HG03097 (cell line): ENCODE data around the gene PRKCZ.
"Not testable (repeated sequence)": the region's sequence is repeated elsewhere in the genome, so short reads cannot be mapped to it uniquely, and the experiment has no call there.

ENCODE experiments used
- ATAC-seq: cut with Tn5 transposase; IDR thresholded peaks from one replicate; pipeline ENCODE4 v1.9.1; 2021; ENCODE audit not compliant: unreplicated experiment, low FRiP score

PRKCZ gene

DNA sequence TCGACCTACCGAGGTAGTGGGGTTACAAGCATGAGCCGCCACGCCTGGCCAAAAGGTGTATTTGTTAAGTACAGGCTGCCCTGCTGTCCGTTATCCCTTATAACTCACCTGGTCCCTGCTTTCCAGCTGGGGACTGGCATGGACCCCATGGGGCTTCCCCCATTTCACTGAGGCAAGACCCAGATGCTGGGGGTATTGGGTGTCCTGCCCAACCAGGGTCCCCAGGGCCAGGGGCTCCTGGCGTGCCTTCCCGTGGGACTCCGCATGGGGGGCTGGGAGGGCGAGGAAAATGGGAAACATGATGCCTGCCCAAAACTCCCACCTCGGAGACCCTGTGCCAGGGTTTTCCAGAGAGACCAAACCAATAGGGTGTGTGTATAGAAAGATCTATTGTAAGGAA is 79.9 kb downstream of the PRKCZ start:
- ATAC-seq, result no peak

DNA sequence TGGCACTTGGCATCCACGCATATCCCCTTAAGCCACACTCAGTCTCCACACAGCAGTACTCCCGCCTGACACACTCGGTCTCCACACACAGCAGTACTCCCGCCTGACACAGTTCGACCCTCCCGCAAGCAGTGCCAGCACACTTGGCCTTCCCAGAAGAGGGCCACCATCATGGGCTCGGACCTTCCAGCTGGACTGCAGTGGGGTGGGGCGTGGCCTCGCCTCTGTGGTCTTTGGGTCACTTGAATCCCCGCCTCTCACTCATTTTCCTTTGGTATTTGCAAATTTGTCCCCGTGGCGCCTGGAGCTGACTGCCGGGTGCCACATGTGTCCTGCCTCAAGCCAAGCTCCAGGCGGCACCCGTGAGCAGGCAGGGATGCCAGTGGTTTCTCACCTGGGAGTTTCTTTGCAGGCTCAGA is 80.7 kb downstream of the PRKCZ start:
- no peak for ATAC-seq

DNA sequence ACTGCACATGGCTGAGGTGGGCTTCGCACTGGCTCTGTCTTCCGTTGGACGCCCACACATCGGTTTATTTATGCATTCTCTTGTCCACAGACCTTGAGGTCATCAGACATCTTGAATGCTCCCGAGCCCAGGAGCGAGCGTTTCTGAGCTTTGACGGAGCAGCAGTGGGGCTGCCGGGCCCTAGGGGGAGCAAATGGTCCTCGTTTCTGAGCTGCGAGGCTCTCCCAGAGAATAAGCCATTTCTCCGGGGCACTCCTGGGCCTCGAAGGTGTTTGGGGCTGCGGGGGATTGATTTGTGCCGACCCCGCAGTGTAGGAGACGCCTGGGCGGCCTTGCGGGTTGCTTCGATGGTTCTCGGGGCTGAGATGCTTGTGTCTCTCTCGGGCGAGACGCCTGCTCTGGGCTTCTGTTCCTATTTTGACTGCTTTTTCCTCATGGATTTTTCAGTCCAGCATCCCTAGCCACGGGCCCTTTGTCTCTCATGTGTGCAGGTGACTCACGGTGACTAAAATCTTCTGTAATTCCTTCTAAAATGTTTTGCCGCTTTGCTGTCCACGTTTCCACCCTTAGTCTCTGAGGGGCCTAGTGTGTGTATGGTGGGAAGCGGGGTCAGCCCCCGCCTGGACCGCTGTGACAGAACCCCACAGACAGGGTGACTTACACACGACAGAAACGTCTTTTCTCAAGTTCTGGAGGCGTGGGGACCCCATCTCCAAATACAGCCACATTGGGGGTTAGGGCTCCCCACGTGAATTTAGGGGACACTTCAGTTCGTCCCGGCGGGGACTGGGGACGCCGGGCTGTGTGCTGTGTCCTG is 82.2 kb downstream of the PRKCZ start:
- ATAC-seq, result no peak

DNA sequence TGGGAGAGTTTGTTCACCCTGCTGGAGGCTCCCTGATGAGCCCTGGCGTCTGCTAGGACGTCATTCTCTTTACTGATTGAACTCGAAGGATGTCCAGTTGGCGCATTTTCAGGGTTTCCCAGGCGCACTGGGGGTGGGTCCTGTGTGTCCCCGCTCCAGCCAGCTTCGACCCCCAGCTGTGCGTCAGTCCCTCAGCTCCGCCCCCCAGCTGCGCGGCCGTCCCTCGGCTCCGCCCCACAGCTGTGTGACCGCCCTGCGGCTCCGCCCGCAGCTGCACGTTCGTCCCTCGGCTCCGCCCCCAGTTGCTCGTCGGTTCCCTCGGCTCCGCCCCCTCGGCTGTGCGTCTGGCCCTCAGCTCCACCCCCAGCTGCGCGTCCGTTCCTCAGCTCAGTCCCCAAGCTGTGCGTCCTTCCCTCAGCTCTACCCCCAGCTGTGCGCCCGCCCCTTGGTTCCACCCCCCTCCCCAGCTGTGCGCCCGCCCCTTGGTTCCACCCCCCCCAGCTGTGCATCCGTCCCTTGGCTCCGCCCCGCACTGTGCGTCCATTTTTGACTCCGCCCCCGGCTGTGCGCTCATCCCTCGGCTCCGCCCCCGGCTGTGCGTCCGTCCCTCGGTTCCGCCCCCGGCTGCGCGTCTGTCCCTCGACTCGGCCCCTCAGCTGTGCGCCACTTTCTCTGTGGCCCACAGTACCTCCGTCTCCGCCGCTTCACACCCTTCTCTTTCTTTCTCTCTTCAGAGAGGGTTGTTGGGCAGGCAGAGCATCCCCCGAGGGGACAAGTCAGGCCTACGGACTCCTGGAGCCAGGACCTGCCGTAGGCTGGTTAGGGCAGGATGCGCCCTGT is 83.0 kb downstream of the PRKCZ start:
- peak; percentile 80 for ATAC-seq

DNA sequence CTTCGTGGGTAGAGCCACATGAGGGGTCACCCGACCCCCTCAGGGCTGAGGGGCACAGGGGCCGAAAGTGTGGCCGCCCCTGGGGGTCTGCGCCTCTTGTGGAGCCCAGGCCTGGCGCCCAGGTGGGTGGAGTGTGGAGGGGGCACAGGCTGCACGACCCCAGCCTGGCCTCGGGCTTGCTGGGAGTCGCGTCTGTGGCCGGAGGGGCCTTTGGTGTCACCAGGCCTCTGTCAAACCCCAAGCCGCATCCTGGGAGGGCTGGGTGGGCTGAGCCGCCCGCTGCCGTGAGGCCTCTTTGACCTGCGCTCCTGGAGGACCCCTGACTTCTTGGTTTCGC is 83.6 kb downstream of the PRKCZ start:
- no peak for ATAC-seq

DNA sequence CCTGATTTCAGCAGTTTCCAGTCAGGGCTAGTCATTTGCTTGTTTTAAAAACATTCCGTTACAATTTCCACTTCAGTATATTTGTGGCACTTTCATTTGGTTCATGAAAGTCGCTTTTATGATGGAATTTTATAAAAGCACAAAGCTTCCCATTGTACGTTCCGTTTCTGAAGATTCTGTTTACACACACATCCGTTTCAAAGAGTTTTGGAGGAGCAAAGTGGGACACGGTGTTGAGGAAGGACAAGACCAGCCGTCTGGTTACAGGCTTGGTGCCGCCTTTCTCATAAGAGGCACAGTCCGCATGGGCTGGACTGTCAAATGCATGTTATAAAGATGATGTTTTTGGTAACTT is 84.0 kb downstream of the PRKCZ start:
- no peak for ATAC-seq

DNA sequence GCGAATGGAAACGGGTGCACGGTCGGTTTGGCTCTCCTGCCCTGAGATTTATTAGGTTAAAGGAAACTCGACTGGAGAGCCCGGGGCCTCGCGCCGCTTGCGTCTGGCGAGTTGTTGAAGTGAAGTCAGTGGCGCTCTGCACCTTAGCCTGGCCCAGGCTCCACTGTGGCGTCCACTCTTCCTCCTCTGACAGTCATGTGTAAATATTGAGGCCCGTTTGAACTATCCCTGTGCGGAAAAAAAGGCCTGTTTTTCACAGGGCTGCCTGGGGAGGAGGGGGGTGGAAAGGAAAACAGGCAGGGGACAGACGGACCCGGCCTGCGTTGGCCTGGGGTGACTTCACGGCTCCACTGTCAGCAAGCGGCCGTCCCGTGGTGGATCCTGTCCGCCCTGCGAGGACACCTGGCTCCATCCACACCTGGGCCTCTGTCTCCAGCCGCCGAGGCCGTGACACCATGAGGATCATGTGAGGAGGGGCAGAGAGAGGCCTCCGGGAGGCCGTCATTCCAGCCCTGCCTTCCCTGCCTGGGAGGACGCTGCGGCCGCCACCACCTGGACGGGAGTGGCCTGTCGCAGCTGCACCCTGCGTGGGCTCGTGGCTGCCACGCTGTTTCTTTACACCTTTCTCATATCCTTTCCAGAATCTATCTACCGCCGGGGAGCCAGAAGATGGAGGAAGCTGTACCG is 84.6 kb downstream of the PRKCZ start:
- ATAC-seq, result no peak

DNA sequence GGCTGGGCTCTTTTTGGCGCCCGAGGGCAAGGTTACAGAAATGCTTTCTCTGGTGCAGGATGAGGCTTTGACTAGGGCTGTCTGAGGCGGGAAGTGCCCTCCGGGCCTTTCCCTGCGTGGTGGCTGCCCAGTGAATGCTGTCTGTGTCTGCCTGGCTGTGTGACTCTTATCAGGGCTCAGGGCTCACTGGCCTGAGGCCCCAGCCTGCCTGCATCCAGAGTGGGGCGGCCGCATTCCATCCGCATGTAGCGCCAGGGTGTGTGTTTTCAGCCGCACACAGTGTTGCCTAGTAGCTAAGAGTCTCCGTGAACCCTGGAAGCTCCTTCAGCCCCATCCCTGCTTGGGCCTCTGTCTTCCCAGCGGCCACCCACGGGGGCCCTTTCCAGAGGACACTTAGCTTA is 85.2 kb downstream of the PRKCZ start:
- ATAC-seq, result no peak

DNA sequence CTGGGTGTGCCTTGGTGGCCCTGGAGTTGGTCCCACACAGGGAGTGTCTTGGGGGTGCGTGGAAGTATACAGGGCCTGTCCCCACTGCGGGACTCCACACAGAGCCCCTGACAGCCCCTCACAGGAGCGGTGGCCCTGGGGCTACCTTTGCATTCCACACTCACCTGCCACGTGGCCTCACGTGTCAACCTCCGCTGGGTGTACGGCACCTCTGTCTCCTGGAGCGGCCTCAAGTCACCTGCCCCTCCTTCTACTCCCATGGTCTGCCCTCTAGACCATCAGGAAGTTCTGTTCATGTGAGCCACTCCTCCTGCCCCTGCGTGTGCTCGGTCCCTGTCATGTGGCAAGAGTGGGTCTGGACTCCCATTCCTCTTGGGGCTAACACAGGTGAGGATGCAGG is 85.7 kb downstream of the PRKCZ start:
- ATAC-seq, result no peak

DNA sequence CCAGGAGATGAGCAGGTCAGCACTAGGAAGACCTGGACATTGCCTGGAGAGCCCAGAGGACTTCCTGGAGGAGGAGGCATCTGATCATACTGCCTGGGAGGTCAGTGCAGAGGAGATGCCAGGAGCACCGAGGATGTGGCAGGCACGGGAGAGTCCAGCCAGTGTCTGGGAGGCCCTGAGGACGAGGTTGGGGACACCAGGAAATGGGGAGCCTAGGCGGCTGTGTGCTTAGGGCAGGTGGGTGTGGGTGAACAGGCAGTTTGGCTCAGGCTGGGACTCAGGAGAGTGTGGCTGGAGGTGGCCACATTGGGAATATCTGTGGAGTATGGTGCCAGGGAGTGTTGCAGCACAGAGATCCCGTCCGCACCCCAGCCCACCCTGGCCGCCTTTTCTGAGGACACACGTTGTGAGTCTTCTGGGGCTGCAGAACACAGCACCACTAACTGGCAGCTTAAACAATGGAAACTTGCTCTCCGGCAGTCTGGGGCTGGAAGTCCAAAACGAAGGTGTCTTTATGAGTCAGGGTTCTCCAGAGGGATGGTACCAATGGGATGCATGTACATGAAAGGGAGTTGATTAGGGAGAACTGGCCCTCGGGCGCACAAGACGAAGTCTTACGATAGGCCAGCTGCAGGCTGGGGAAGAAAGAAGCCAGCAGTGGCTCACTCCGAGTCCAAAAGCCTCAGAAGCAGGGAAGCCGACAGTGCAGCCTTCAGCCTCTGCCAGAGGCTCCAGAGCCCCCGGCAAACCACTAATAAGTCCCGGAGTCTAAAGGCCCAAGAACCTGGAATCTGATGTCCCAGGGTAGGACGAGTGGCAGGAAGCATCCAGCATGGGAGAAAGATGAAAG is 86.4 kb downstream of the PRKCZ start:
- no peak for ATAC-seq

DNA sequence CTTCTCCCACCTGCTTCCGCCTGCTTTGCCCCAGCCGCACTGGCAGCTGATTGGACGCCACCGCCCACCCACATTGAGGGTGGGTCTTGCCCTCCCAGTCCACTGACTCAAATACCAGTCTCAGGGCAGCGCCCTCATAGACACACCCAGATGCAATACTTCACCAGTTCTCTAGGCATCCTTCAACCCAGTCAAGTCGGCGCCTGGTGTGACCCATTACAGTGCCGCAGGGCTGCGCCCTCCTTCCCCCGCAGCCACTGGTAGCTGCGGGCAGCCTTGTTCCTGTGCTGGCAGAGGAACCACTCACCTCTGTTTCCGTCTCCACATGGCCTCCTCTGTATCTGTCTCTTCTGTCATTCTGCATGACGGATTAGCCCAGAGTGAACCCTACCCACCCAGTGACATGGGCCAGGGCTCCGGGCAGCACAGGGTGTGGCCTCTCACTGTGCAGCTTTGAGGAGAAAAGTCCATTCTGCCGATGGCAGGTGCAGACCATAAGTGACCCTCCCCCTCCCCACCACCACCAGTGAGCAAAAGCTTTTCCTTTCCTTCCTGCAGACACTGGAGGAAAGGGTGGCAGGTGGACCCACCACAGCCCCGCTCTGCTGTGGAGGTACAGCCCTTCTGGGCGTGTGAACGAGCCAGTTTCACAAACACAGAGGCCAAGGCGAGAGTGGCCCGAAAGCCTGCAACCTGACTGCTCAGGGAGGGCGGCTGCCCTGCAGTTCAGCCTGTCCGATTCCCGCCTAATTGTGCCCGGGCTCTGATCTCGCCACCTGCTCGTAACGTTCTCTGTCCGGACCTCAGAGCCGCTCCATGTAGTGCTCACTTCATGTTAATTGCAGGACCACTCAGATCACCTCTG is 87.3 kb downstream of the PRKCZ start:
- ATAC-seq, result no peak

DNA sequence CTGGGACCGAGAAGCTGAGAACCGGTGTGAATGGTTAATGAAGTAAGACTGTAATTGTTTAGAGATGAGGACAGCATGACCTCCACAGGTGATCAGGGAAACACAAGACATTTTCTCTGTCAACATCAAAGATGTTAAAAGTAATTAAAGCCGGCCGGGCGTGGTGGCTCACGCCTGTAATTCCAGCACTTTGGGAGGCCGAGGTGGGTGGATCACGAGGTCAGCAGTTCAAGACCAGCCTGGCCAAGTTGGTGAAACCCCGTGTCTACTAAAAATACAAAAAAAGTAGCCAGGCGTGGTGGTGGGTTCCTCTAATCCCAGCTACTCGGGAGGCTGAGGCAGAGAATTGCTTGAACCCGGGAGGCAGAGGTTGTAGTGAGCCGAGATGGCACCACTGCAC is 88.9 kb downstream of the PRKCZ start:
- ATAC-seq, result not testable (repeated sequence)

DNA sequence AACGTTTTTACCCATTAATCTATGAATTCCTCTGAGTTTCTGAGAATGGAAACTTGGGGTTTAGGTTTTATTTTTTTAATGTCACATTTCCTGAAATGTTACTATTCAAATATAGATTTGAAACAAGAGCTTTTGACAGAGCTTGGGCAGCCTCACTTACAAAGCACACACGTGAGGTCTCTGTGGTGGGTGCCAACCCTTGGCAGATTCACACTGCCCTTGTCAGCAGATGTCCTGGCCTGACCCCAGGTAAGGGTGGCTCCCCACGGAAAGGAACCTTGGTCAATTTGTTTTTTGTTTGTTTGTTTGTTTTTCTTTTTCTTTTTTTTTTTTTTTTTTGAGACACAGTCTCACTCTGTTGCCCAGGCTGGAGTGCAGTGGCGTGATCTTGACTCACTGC is 90.8 kb downstream of the PRKCZ start:
- no peak for ATAC-seq

DNA sequence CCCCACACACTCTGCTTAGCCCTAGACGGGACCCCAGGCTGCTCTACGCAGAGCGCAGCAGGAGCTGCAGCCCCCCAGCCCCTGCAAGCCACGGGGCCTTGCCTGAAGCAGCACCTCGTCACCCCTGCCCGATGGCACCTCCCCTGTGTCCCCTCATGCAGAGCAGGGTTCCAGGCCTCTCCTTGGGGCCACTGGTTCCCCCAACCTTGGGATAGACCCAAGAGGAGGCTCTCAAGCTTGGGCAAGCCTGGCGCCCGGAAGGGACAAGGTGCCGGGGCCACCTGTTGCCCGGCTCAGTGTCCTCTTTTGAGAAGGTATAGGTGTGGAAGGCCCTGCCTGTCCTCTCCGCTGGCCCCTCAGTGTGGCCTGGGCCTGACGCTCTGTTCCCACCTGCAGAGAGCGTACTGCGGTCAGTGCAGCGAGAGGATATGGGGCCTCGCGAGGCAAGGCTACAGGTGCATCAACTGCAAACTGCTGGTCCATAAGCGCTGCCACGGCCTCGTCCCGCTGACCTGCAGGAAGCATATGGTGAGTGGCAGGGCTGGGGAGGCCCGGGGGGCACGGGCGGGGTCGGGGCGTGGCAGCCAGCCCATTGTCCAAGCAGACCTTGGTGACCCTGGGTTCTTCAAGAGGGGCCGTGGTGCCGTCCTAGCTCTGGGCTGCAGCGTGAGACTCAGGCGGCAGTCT is 93.7 kb downstream of the PRKCZ start:
- ATAC-seq, result no peak

DNA sequence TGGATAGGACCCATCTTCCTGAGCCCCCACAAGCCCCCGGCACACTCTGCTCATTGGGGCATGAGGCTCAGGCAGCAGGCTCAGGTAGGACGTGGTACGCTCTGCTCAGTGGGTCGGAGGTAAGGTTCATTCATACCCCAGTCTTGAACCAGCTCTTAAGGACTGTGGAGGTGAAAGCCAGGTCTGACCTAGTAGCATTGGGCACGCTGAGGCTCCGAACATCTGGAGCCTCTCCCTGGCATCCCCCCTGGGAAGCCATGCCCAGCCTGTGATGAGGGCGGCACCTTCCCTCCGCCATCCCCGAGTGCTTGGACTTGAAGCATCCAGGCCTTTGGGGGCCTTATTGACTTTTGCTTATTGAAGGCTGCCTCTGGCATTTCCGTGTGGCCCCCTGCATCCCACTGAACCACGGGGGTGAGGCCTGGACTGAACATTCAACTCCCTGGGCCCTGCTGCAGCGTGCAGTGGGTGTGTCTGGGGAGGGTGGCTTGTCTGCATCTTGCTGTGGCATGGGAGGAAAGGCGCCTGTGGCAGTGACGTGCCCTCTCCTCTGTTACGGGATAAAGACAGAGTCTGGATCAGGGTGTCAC is 94.4 kb downstream of the PRKCZ start:
- ATAC-seq, result no peak

DNA sequence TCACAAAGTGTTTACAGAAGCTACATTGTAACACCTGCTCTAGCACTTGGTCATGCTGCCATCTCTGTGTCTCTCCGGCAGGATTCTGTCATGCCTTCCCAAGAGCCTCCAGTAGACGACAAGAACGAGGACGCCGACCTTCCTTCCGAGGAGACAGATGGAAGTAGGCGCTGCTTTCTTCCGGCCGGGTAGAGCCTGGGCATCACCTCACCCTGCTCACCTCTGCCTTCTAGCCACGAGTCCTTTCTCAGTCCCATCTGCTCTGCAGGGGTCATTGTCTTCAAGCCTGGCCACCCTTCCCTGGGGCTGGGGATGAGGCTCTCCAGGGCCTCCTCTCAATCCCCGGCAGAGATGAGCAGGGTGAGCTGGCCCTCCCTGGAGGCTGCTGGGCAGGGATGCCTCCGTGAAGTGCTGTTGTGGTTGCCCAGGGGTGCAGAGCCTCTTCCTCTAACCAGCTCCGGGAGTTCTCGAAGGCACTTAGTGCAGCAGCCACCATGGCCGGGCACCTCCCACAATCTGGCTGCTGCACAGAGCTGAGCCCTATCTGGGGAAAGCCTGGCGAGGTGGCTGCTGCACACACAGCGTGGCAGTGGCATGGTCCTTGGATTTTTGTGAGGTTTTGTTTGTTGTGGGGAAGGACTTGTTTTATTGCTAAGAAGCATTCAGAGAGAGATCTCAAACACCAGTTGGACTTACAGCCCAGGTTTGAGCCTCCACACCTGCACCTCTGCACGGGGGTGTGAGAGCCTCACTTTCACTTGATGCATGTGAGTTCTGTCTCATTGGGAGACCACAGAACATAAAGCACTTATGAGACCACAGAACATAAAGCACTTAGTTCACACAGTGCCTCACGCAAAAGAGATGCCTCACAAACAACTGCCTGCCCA is 96.0 kb downstream of the PRKCZ start:
- no peak for ATAC-seq

DNA sequence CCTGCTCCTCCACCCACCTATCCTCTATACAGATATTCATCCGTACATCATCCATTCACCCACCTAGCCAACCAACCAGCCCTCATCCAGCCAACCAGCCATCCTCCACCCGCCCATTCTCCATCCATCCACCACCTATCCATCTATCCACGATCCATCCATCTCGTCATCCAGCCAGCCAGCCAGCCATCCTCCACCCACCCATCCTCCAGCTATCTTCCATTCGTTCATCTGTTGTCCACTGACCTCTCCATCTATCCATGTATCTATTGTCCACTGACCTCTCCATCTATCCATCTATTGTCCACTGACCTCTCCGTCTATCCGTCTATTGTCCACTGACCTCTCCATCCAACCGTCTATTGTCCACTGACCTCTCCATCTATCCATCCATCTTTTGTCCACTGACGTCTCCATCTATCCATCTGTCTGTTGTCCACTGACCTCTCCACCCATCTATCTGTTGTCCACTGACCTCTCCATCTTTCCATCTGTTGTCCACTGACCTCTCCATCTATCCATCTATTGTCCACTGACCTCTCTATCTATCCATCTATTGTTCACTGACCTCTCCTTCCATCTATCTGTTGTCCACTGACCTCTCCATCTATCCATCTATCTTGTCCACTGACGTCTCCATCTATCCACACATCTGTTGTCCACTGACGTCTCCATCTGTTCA is 96.8 kb downstream of the PRKCZ start:
- ATAC-seq, result no peak
